NCI-H2081 (cell line): ENCODE data around the gene SLC27A1.
A peak's percentile ranks its signal among the peaks of the same experiment; 100 is the strongest.
"Not testable (repeated sequence)": the region's sequence is repeated elsewhere in the genome, so short reads cannot be mapped to it uniquely, and the experiment has no call there.

Experiments
- DNase-seq, 2 experiments: peaks; one replicate each; lab custom pipeline; 2025; lab: John Stamatoyannopoulos, UW

Gene SLC27A1

DNA sequence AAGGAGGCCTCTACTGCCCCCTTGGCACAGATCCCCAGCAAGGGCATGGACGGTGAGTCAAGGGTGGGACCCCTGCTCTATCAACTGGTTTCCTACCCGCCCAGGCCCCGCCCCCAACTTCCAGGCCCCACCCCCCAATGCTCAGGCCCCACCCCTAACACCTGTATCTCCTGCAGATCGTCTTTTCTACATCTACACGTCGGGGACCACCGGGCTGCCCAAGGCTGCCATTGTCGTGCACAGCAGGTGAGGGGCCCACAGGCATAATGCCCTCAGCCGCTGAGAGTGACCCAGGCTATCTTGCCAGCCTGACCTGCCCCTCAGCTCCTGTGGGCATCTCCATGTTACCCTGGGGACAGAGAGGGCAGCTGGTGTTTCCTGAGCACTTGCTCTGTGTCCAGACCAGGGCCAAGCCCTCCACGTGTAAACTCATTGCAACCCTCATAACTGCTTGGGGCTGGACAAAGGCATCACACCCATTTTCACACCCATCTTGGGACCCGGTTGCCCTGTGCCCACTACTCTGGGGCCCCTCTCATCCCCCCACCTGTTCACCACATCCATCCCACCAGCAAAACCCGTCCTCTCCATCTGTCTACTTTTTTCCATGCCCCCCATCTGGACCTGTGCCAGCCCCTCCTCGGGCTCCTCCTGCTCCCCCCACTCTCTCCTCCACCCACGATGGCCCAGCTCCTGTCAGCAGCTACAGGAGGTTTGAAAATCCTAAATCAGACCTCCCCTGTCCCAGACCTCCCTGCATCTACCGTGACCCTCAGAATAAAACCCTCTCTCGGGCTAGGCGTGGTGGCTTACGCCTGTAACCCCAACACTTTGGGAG, 17.2 kb downstream of the SLC27A1 start:
- DNase-seq: no peak

DNA sequence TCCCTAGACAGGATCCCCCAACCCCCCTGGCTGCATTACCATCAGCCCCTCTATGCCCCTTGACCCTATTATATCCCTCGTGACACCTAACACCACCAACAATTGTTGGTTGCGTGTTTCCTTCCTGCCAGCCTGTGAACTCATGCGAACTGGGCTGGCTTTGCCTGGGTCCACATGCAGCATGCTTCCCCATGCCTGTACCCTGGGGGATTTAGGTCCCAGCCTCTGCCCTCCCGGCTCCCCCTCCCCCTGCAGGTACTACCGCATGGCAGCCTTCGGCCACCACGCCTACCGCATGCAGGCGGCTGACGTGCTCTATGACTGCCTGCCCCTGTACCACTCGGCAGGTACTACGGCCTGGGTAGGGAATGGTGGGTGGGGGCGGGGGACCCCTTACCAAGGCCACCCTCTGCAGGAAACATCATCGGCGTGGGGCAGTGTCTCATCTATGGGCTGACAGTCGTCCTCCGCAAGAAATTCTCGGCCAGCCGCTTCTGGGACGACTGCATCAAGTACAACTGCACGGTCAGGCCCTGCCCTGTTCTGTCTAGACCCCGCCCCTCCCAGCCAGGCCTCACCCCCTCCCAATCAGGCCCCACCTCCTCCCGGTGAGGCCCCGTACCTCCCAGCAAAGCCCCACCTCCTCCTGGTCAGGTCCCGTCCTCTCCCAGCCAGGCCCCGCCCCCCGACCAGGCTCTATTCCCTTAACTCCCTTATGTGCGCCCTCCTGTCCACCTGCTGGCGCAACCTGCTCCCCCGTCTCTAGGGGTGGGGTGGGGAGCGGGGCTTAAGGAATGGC, 18.5 kb downstream of the SLC27A1 start:
- peak; percentile 33 to 40 for DNase-seq

DNA sequence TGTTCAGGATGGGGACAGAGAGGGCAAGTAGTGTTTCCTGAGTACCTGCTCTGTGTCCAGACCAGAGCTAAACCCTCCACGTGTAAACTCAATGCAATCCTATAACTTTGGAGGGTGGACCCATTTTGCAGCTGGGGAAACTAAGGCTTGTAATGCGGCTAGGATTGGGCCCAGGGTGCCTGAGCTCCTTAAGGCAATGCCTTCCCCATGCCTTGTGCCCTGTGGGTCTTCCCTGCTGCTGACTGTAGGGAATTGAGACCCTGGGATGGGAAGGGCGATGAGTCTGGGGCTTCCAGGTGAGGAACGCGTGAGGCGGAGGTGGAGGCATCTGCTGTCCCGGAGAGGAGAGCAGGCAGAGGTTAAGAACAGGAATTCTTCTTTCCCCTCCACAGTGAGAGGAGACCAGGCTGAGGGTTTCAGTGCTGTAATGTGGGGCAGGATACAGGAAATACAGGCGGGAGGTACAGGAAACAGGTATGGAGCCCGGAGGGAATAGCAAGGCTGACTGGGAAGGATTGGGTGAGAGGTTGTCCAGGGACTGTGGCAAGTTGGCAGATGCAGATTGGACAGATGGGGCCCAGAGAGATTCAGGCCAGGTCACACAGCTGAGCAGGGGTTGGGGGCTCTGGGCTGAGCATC, 19.2 kb downstream of the SLC27A1 start:
- no peak for DNase-seq

DNA sequence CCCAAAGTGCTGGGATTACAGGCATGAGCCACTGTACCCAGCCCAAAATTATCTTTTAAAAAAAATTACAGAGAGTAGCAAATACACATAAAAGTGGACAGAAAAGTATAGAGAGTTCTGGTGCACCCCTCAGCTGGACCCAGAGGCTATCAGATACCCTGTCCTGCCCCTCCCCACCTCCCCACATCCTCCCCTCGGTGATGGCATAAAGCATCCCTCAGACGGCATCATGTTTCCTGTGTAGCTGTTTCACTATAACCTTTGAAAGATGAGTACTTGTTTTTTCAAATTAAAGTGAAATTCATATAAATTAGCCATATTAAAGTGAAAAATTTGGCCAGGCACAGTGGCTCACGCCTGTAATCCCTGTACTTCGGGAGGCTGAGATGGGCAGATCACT, 20.1 kb downstream of the SLC27A1 start:
- no peak for DNase-seq

DNA sequence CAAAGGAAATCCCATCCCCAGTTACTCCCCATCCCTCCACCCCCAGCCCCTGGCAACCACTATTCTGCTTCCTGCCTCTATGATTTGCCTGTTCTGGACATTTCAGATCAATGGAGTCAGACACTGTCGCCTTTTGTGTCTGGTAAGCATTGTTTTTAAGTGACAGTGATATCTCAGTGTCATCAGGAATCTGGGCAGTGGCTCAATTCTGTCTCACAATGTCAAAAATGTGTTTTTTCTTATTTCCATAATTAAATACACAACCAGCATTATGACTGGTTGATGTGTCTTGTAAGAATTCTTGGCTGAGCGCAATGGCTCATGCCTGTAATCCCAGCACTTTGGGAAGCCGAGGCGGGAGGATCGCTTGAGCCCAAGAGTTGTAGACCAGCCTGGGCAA, 21.0 kb downstream of the SLC27A1 start:
- DNase-seq: no peak

DNA sequence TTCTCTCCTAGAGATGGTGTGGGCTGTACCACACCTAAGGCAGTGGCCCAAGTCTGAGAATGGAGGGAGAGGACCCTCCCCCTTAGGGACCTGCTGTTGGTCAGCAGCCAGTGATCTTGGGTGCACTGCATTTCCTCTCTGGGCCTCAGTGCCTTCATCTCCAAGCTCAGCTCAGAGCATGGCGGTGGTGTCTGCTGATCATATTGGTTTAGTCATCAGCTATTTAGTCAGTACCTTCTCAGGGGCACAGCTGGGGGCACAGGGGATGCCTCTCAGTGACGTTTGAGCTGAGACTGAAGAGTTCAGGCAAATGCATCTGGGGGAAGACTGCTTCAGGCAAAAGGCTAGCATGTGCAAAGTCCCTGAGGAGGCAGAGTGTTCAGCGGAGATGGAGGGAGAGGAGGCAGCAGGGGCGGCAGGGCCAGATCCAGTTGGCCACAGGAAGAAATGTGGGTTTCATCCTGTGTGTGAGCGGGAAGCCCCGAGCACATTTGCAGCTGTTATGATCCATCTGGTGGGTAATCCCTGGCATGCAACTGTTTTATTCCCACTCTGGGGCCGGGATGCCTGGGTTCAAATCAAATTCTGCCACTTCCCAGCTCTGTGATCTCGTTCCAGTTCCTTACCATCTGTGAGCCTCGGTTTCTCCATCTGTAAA, 25.4 kb downstream of the SLC27A1 start:
- DNase-seq: no peak

DNA sequence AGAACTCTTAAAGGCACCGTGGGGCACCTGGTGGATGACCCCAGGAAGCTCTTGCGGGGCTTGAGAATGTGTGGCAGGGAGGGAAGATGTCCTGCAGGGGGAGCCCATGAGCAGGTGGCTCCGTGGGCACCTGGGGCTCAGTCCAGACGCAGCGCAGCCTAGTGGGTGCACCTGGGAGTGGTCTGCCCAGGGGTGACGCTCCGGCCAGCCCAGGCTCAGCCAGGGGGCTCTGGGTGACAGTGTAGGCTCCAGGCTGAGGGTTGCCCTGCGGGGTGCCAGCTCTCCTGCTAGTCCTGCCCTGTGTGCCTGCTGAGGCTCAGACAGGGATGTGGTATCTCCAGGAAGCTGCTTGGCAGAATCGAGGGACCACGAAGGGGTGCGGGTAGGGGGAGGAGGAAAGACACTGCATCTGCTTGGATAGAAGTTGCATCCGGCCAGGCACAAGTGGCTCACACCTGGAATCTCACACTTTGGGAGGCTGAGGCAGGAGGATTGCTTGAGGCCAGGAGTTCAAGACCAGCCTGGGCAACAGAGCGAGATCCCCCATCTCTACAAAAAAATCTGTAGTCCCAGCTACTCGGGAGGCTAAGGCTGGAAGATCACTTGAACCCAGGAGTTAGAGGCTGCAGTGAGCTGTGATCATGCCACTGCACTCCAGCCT, 26.1 kb downstream of the SLC27A1 start:
- DNase-seq: peak; percentile 13 to 42

DNA sequence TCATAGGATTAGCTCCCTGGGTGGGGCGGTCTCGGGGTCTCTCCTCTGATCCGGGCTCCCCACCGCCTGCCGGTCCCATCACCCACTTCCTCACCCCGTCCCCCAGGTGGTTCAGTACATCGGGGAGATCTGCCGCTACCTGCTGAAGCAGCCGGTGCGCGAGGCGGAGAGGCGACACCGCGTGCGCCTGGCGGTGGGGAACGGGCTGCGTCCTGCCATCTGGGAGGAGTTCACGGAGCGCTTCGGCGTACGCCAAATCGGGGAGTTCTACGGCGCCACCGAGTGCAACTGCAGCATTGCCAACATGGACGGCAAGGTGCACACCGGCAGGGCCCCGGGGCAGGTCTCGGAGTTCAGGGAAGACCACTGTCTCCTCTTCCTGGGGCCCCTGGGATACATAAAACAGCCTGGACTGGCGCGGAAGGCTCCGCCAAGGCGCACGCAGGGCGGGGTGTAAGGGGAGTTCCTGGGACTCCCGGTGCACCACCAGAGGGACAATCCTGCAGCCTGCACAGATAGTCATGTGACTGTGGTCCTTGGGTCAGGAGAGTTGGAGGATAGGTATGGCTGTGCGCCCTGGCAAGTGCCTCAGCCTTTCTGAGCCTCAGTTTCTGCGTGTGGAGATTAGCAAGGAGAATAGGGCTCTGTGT, 26.9 kb downstream of the SLC27A1 start:
- no peak for DNase-seq

DNA sequence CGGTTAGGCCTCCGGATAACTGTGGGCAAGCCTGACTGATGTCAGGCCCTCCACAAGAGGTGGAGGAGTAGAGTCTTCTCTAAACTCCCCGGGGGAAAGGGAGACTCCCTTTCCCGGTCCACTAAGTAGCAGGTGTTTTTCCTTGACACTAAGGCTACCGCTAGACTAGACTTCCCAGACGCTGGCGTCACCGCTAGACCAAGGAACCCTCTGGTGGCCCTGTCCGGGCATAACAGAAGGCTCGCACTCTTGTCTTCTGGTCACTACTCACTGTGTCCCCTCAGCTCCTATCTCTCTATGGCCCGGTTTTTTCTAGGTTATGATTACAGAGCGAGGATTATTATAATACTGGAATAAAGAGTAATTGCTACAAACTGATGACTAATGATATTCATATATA, 28.7 kb downstream of the SLC27A1 start:
- not testable (repeated sequence) for DNase-seq

DNA sequence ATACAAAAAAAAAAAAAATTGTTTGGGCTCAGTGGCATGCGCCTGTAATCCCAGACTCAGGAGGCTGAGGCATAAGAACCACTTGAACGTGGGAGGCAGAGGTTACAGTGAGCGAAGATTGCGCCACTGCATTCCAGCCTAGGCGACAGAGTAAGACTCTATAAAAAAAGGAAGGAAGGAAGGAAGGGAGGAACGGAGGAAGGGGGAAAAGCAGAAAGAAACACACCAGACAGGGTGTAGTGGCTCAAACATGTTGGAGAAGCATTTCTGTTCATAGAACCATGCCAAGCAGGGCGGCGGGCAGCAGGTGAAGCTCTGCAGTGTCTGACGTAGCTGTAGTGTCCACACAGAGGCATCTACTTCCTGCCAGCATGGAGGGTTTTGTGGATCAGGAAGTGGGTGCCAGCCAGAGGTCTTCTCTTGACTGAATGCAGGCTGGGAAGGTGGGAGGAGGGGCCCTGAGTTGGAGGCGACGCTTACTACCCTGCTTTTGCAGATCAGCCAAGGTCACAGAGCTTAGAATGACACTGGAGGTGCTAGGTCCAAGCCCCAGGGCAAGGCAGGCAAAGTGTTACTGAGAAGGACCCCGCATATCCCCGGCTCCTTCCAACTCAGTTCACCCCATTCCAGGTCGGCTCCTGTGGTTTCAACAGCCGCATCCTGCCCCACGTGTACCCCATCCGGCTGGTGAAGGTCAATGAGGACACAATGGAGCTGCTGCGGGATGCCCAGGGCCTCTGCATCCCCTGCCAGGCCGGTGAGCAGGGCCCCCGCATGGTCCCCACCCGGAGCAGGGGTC, 29.5 kb downstream of the SLC27A1 start:
- DNase-seq: peak in 1 of 2 experiments; percentile 22

DNA sequence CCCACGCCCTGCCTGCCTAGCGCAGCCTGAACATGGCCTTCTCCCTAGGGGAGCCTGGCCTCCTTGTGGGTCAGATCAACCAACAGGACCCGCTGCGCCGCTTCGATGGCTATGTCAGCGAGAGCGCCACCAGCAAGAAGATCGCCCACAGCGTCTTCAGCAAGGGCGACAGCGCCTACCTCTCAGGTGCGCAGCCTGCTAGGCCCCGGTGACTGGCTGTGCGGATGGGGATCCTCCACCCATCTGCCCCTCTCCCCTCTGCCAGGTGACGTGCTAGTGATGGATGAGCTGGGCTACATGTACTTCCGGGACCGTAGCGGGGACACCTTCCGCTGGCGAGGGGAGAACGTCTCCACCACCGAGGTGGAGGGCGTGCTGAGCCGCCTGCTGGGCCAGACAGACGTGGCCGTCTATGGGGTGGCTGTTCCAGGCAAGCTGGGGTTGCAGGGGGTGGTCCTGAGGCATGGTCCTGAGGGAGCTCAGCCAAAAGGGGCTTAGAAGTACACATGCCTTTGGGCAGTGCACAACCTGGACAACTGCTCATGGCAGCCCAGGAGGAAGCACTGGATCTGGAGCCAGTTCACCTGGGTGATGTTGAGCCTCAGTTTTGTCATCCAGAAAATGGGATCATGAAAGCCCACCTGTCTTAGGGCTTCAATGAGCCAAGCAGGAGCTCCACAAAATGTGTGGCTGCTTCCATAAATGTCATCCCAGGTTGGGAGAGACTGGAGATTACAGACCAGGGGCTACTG, 30.3 kb downstream of the SLC27A1 start:
- no peak for DNase-seq

DNA sequence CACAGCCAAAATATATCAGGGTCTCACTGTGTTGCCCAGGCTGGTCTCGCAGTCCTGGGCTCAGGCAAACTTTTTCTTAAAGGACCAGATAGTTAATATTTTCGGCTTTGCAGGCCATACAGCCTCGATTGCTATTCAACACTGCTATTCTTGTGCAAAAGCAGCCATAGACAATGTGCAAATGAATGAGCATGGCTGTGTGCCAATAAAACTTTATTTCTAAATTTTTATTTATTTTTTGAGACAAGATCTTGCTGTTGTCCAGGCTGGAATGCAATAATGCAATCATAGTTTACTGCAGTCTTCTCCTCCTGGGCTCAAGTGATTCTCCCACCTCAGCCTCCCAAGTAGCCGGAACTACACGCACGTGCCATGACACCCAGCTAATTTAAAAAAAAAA, 32.9 kb downstream of the SLC27A1 start:
- no peak for DNase-seq

DNA sequence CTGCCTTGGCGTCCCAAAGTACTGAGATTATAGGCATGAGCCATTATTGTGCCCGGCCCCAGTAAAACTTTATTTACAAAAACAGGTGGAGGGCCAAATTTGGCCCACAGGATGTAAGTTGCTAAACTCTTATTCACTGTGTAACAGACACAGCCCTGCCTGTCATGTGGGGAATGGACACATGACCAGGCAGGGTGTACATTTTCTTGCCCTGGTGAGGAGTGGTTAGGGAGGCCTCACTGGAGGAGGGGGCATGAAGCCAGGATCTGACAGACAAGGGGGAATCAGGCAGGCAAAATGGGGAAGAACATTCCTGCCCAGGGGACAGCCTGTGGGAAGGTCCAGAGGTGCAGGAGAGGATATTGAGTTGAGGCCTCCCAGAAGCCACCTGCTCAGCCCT, 33.7 kb downstream of the SLC27A1 start:
- DNase-seq: no peak

DNA sequence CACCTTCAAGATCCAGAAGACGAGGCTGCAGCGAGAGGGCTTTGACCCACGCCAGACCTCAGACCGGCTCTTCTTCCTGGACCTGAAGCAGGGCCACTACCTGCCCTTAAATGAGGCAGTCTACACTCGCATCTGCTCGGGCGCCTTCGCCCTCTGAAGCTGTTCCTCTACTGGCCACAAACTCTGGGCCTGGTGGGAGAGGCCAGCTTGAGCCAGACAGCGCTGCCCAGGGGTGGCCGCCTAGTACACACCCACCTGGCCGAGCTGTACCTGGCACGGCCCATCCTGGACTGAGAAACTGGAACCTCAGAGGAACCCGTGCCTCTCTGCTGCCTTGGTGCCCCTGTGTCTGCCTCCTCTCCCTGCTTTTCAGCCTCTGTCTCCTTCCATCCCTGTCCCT, 34.1 kb downstream of the SLC27A1 start:
- DNase-seq: no peak

DNA sequence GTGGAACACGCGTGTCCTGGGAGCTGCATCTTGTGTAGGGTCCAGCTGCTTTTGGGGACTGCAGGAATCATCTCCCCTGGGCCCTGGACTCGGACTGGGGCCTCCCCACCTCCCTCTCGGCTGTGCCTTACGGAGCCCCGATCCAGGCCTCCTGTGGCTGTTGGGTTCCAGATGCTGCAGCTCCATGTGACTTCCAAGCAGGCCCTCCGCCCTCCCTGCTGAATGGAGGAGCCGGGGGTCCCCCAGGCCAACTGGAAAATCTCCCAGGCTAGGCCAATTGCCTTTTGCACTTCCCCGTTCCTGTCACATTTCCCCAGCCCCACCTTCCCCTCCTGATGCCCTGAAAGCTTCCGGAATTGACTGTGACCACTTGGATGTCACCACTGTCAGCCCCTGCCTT, 34.9 kb downstream of the SLC27A1 start:
- DNase-seq: no peak

DNA sequence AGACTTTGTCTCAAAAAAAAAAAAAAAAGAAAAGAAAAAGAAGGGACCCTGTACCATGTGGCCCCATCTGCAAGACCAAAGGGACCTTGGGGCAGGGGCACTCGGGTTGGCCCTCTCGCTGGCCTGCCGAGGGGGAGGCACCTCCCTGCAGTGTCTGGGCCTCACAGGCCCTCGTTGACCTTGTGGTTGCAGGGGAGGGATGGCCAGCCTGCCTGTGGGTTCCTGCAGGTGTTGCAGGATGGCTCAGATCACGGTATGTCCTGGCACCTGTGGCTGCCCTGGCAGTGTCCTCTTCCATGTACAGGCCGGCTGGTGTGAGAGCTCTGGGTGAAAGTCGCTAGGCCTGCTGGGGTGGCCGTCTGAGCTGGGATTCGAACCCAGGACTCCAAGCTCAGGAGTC, 36.4 kb downstream of the SLC27A1 start:
- DNase-seq: no peak

DNA sequence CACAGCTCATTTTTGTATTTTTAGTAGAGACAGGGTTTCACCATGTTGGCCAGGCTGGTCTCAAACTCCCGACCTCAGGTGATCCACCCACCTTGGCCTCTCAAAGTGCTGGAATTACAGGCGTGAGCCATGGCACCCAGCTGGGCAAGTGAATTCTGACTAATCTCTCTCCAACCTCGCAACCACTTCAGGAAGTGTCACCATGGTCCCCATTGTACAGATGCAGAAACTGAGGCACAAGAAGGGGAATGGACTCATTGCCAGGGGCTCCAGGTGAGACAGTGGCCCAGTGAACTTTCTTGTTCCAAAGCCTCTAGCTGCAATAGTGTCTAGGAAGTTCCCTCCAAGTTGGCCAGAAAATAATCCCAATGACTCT, 38.2 kb downstream of the SLC27A1 start:
- not testable (repeated sequence) for DNase-seq

DNA sequence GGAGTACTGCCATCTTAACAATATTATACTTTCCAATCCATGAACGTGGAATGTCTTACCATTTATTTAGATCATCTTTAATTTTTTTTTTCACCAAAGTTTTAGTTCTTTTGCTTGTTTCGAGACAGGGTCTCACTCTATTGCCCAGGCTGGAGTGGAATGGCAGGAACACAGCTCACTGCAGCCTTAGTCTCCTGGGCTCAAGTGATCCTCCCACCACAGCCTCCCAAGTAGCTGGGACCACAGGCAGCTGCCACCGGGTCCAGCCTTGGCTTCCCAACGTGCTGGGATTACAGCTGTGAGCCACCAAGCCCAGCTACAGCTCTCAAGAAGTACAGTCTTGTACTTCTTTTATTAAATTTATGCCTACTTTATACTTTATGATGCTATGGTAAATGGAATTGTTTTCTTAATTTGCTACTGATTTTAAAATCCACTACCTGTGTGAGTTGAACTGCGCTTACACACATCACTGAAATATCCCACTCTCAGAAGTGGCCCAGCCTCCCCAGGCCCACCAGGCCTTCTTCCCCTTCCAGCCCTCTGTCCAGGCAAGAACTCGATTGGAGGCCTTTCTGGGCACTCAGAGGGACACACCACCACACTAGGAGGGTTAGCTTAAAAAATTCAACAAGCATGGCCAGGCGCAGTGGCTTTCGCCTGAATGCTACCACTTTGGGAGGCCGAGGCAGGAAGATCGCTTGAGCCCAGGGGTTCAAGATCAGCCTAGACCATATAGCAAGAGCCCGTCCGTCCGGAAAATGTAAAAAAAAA, 40.1 kb downstream of the SLC27A1 start:
- no peak for DNase-seq
